Measurements from ENCODE around the gene ST8SIA5. TPM values are rescaled to one million over a fixed set of nuclear protein-coding genes. Genes with fewer than 3 reads are reported as not detected.

ST8SIA5 gene
- total RNA-seq, 1 experiment from 2014 or later = 0.54 TPM

DNA sequence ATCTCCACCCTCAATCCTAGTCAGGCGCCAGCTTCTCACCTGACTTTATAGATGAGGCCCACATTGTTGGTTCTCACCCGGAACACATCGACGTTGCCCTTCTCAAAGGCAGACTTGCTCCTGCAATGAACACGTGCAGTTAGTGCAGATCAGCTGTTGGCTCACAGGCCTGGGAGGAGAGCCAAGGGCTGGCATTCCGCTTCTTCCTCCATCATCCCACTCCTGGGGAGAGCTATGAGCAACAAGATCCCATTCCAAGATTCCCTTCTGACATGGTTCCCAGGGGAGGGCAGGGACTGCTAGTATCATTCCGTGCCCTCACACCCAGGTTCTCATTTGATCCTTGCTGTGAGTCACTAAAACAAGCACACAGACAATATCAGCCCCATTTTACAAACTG lies 114.9 kb downstream of the ST8SIA5 start:
- no TSS peak for BruUV-seq (replicated peaks)
- intact Hi-C loops (cut with micrococcal nuclease) = no loop called here
- Histone ChIP-seq H3K27ac (ENCODE audit: low read depth, low read length) (no peak overlapping the region), H2AFZ (ENCODE audit: low read depth, low read length, poor library complexity, severe bottlenecking) (no peak overlapping the region), H3K9ac (ENCODE audit: low read length) (no peak overlapping the region), H3K4me1 (ENCODE audit: control insufficient read depth in 1 of 2, insufficient read depth in 2 of 2, low read length in 2 of 2) (no peaks in the 10 kb centered on the region), H3K27me3 (ENCODE audit: insufficient read depth, low read length) (peaks cover 2% of the 10 kb centered on the region; the same call in 1 of the 2 replicates), H3K36me3 (ENCODE audit: control insufficient read depth in 1 of 2, insufficient read depth in 2 of 2, low read length in 2 of 2) (no peaks in the 10 kb centered on the region), H4K20me1 (ENCODE audit: insufficient read depth) (no peaks in the 10 kb centered on the region), H3K79me2 (ENCODE audit: insufficient read depth, low read length) (no peaks in the 10 kb centered on the region), H3K4me3 (replicated peaks in 1 of 2; ENCODE audit: low read depth in 1 of 2, low read length in 2 of 2) (no peak overlapping the region), H3K9me3 (ENCODE audit: control insufficient read depth in 1 of 2, insufficient read depth in 1 of 2, low read depth in 1 of 2, low read length in 2 of 2) (no peaks in the 10 kb centered on the region), H3K4me2 (ENCODE audit: low read length) (no peak overlapping the region), H3K9me2 (ENCODE audit: insufficient read depth) (no peaks in the 10 kb centered on the region)
- DNase-seq (ENCODE audit: low read depth, low spot score) (no peak), ATAC-seq (no peak)
- ChIA-PET RAD21 (ENCODE audit: low non-redundant PET in 1 of 2, low total read pairs in 2 of 2, uncharacterized antibody in 2 of 2, unreplicated experiment in 2 of 2) (no interaction called here), POLR2A (no interaction called here), CTCF (interaction anchor here (0.6 to 0.8 kb wide), 2 partner anchors 16 to 1257 kb away, joined by 3 read pairs; no protein-coding TSS in a partner anchor)
- no peak for TF ChIP-seq CBX3 (IDR thresholded peaks at IDR 0.05; ENCODE audit: low read depth)
- no peak for TF ChIP-seq JUND (IDR thresholded peaks at IDR 0.05)
- no peak for TF ChIP-seq CEBPB (IDR thresholded peaks at IDR 0.05; ENCODE audit: low read depth)
- no peak for TF ChIP-seq EZH2 (IDR thresholded peaks at IDR 0.05)
- TF ChIP-seq, protein P1, sequence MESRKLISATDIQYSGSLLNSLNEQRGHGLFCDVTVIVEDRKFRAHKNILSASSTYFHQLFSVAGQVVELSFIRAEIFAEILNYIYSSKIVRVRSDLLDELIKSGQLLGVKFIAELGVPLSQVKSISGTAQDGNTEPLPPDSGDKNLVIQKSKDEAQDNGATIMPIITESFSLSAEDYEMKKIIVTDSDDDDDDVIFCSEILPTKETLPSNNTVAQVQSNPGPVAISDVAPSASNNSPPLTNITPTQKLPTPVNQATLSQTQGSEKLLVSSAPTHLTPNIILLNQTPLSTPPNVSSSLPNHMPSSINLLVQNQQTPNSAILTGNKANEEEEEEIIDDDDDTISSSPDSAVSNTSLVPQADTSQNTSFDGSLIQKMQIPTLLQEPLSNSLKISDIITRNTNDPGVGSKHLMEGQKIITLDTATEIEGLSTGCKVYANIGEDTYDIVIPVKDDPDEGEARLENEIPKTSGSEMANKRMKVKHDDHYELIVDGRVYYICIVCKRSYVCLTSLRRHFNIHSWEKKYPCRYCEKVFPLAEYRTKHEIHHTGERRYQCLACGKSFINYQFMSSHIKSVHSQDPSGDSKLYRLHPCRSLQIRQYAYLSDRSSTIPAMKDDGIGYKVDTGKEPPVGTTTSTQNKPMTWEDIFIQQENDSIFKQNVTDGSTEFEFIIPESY (IDR thresholded peaks at IDR 0.05; ENCODE audit: extremely low read depth, insufficient replicate concordance, low read length) = no peak
- TF ChIP-seq, protein P2, sequence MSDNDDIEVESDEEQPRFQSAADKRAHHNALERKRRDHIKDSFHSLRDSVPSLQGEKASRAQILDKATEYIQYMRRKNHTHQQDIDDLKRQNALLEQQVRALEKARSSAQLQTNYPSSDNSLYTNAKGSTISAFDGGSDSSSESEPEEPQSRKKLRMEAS (IDR thresholded peaks at IDR 0.05) = no peak
- TF ChIP-seq SRF (IDR thresholded peaks at IDR 0.05; ENCODE audit: low read depth) = no peak
- no peak for TF ChIP-seq YY1 (IDR thresholded peaks at IDR 0.05; ENCODE audit: extremely low read depth, insufficient replicate concordance, low read depth, low read length)
- TF ChIP-seq POLR2AphosphoS5 (IDR thresholded peaks at IDR 0.05; ENCODE audit: low read depth, low read length) = no peak
- TF ChIP-seq TCF7L2 (IDR thresholded peaks at IDR 0.05; ENCODE audit: borderline replicate concordance, extremely low read depth, insufficient read depth, insufficient read length) = no peak
- TF ChIP-seq ELF1 (IDR thresholded peaks at IDR 0.05; ENCODE audit: borderline replicate concordance, low read depth) = no peak
- no peak for TF ChIP-seq SP1 (IDR thresholded peaks at IDR 0.05; ENCODE audit: low read depth)
- no peak for TF ChIP-seq FOSL1 (IDR thresholded peaks at IDR 0.05; ENCODE audit: low read depth)
- TF ChIP-seq, protein P3, sequence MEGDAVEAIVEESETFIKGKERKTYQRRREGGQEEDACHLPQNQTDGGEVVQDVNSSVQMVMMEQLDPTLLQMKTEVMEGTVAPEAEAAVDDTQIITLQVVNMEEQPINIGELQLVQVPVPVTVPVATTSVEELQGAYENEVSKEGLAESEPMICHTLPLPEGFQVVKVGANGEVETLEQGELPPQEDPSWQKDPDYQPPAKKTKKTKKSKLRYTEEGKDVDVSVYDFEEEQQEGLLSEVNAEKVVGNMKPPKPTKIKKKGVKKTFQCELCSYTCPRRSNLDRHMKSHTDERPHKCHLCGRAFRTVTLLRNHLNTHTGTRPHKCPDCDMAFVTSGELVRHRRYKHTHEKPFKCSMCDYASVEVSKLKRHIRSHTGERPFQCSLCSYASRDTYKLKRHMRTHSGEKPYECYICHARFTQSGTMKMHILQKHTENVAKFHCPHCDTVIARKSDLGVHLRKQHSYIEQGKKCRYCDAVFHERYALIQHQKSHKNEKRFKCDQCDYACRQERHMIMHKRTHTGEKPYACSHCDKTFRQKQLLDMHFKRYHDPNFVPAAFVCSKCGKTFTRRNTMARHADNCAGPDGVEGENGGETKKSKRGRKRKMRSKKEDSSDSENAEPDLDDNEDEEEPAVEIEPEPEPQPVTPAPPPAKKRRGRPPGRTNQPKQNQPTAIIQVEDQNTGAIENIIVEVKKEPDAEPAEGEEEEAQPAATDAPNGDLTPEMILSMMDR (IDR thresholded peaks at IDR 0.05 in 2 of 3, conservative IDR thresholded peaks at IDR 0.05 in 1 of 3; ENCODE audit: borderline replicate concordance in 1 of 3, insufficient read depth in 1 of 3, low read depth in 2 of 3, low read length in 2 of 3) = no peak
- TF ChIP-seq, protein P4, sequence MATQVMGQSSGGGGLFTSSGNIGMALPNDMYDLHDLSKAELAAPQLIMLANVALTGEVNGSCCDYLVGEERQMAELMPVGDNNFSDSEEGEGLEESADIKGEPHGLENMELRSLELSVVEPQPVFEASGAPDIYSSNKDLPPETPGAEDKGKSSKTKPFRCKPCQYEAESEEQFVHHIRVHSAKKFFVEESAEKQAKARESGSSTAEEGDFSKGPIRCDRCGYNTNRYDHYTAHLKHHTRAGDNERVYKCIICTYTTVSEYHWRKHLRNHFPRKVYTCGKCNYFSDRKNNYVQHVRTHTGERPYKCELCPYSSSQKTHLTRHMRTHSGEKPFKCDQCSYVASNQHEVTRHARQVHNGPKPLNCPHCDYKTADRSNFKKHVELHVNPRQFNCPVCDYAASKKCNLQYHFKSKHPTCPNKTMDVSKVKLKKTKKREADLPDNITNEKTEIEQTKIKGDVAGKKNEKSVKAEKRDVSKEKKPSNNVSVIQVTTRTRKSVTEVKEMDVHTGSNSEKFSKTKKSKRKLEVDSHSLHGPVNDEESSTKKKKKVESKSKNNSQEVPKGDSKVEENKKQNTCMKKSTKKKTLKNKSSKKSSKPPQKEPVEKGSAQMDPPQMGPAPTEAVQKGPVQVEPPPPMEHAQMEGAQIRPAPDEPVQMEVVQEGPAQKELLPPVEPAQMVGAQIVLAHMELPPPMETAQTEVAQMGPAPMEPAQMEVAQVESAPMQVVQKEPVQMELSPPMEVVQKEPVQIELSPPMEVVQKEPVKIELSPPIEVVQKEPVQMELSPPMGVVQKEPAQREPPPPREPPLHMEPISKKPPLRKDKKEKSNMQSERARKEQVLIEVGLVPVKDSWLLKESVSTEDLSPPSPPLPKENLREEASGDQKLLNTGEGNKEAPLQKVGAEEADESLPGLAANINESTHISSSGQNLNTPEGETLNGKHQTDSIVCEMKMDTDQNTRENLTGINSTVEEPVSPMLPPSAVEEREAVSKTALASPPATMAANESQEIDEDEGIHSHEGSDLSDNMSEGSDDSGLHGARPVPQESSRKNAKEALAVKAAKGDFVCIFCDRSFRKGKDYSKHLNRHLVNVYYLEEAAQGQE (IDR thresholded peaks at IDR 0.05; ENCODE audit: low read depth) = no peak
- no peak for TF ChIP-seq POLR2A (IDR thresholded peaks at IDR 0.05; ENCODE audit: borderline replicate concordance, extremely low read depth, insufficient read depth, insufficient read length)
- no peak for TF ChIP-seq RAD21 (IDR thresholded peaks at IDR 0.05; ENCODE audit: low read depth)
- TF ChIP-seq ZFX (IDR thresholded peaks at IDR 0.05) = no peak
- TF ChIP-seq ZNF274 (IDR thresholded peaks at IDR 0.05; ENCODE audit: low read depth, low read length) = no peak

Measured in HCT116 (cell line).